ENCODE data around the gene GARNL3.

The GARNL3 gene

GRCh38 chr9:127345566-127345965 lies 81.0 kb downstream of the GARNL3 start:
- Histone ChIP-seq H3K27ac (ENCODE audit: extremely low read depth, low read depth, low read length) (no peak overlapping the region), H3K4me1 (ENCODE audit: control insufficient read depth, insufficient read depth, low read length) (no peaks in the 10 kb centered on the region), H3K36me3 (ENCODE audit: control insufficient read depth in 2 of 2, insufficient read depth in 1 of 2, low read length in 2 of 2) (peaks cover 0 to 43% of the 10 kb centered on the region in 2 experiments; a peak in 2 of 3 replicates), H3K9me3 (ENCODE audit: control insufficient read depth, insufficient read depth, low read depth, low read length) (no peaks in the 10 kb centered on the region), H3K4me3 (ENCODE audit: low read depth, low read length) (no peak overlapping the region)
- POLR2A ChIA-PET = no interaction called here
- TF ChIP-seq ZNF600 (tag by site-specific recombination; IDR thresholded peaks at IDR 0.05) = no peak
- TF ChIP-seq PRDM2 (tag by site-specific recombination; IDR thresholded peaks at IDR 0.05; ENCODE audit: borderline replicate concordance) = no peak
- TF ChIP-seq SP7 (tag by site-specific recombination; IDR thresholded peaks at IDR 0.05) = no peak
- no peak for TF ChIP-seq ZNF214 (tag by site-specific recombination; IDR thresholded peaks at IDR 0.05; ENCODE audit: borderline replicate concordance)
- no peak for TF ChIP-seq ZNF610 (tag by site-specific recombination; IDR thresholded peaks at IDR 0.05; ENCODE audit: borderline replicate concordance)
- no peak for TF ChIP-seq ZNF664 (tag by site-specific recombination; IDR thresholded peaks at IDR 0.05)
- no peak for TF ChIP-seq ZNF670 (tag by site-specific recombination; IDR thresholded peaks at IDR 0.05; ENCODE audit: low read depth)
- TF ChIP-seq ZNF48 (tag by site-specific recombination; IDR thresholded peaks at IDR 0.05) = no peak
- CTCF ChIA-PET = interaction anchor here (0.6 to 1.0 kb wide), 3 partner anchors 53 to 400 kb away, joined by 3 to 4 read pairs (median 3); no protein-coding TSS in a partner anchor

DNA sequence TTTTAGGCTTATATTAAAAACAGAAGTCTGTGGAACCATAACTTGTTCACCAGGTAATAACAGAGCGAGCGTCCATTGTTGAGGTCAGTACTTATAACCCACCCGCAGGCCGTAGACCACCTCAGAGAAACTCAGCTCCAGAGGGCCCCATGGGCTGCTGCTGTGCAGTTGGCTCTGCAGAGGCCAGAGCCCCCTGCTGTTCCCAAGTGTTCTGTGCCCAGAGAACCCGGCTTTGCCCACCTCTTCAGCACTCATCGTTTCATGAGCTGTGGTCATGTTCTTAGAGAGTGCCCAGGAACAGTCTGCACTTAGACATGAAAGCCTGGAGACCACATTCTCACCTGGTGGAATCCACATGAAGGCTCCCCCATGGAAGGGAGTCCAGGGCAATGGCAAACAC lies 82.0 kb downstream of the GARNL3 start:
- ChIA-PET CTCF (interaction anchor here (0.7 to 1.0 kb wide), 4 partner anchors 9 to 132 kb away, joined by 3 read pairs; no protein-coding TSS in a partner anchor), POLR2A (no interaction called here)
- no peak overlapping the region for H3K4me3 ChIP-seq (ENCODE audit: low read depth, low read length)
- H3K27ac ChIP-seq (ENCODE audit: extremely low read depth, low read depth, low read length) = no peak overlapping the region
- no peaks in the 10 kb centered on the region for H3K9me3 ChIP-seq (ENCODE audit: control insufficient read depth, insufficient read depth, low read depth, low read length)
- H3K4me1 ChIP-seq (ENCODE audit: control insufficient read depth, insufficient read depth, low read length) = no peaks in the 10 kb centered on the region
- peaks cover 0 to 36% of the 10 kb centered on the region in 2 experiments; a peak in 2 of 3 replicates for H3K36me3 ChIP-seq (ENCODE audit: control insufficient read depth in 2 of 2, insufficient read depth in 1 of 2, low read length in 2 of 2)
- TF ChIP-seq ZNF555 (tag by site-specific recombination; conservative IDR thresholded peaks at IDR 0.05) (no peak), REST (tag by site-specific recombination; IDR thresholded peaks at IDR 0.05) (no peak), ZNF513 (tag by site-specific recombination; IDR thresholded peaks at IDR 0.05) (no peak), ZNF138 (tag by site-specific recombination; IDR thresholded peaks at IDR 0.05; ENCODE audit: borderline replicate concordance) (no peak), GLI4 (tag by site-specific recombination; IDR thresholded peaks at IDR 0.05) (no peak), ZNF768 (tag by site-specific recombination; IDR thresholded peaks at IDR 0.05) (no peak), REPIN1 (tag by site-specific recombination; IDR thresholded peaks at IDR 0.05; ENCODE audit: low read depth) (no peak)
- TF ChIP-seq, protein P1, sequence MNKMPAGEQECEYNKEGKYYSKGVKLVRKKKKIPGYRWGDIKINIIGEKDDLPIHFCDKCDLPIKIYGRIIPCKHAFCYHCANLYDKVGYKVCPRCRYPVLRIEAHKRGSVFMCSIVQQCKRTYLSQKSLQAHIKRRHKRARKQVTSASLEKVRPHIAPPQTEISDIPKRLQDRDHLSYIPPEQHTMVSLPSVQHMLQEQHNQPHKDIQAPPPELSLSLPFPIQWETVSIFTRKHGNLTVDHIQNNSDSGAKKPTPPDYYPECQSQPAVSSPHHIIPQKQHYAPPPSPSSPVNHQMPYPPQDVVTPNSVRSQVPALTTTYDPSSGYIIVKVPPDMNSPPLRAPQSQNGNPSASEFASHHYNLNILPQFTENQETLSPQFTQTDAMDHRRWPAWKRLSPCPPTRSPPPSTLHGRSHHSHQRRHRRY (tag by site-specific recombination; IDR thresholded peaks at IDR 0.05) = no peak
- TF ChIP-seq, protein P2, sequence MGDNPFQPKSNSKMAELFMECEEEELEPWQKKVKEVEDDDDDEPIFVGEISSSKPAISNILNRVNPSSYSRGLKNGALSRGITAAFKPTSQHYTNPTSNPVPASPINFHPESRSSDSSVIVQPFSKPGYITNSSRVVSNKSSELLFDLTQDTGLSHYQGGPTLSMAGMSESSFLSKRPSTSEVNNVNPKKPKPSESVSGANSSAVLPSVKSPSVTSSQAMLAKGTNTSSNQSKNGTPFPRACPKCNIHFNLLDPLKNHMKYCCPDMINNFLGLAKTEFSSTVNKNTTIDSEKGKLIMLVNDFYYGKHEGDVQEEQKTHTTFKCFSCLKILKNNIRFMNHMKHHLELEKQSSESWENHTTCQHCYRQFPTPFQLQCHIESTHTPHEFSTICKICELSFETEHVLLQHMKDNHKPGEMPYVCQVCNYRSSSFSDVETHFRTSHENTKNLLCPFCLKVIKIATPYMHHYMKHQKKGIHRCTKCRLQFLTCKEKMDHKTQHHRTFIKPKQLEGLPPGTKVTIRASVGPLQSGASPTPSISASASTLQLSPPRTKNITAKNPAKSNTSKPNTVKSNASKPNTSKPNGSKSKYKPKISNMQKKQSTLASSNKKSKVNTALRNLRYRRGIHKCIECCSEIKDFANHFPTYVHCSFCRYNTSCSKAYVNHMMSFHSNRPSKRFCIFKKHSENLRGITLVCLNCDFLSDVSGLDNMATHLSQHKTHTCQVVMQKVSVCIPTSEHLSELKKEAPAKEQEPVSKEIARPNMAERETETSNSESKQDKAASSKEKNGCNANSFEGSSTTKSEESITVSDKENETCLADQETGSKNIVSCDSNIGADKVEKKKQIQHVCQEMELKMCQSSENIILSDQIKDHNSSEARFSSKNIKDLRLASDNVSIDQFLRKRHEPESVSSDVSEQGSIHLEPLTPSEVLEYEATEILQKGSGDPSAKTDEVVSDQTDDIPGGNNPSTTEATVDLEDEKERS (tag by site-specific recombination; IDR thresholded peaks at IDR 0.05) = no peak
